Activated B cell treated with CpG ODN at 0.5 μM for 24 hours (primary cell): ENCODE results near the gene XIRP1. TPM values are rescaled to one million over a fixed set of nuclear protein-coding genes. Genes with fewer than 3 reads are reported as not detected.

Experiments used
- ATAC-seq: fragments of 200-7000 bp; cut with Tn5 transposase; one replicate; pipeline ENCODE4 v1.10.0; 2021; ENCODE audit warnings: low read depth, mild to moderate bottlenecking, moderate library complexity
- CTCF ChIA-PET: fragments of 350-600 bp; sonication (Branson Sonifier 250); formaldehyde crosslinking; loops from one replicate; lab custom pipeline; 2021; ENCODE audit warnings: antibody characterized with exemption; lab: Charles Lee
- POLR2A ChIA-PET: fragments of 350-600 bp; sonication (Branson Sonifier 250); formaldehyde crosslinking; loops from one replicate; lab custom pipeline; 2021; ENCODE audit warnings: antibody characterized with exemption; lab: Charles Lee
- DNase-seq: peaks from one replicate; pipeline ENCODE4 v3.0.0; 2022
- H3K27ac Mint-ChIP-seq: one replicate; pipeline ENCODE4 v1.8.0; 2020; ENCODE audit warnings: mixed read lengths
- H3K27me3 Mint-ChIP-seq: one replicate; pipeline ENCODE4 v1.8.0; 2021; ENCODE audit warnings: mixed read lengths
- H3K36me3 Mint-ChIP-seq: one replicate; pipeline ENCODE4 v1.8.0; 2021; ENCODE audit warnings: low read depth, mixed read lengths
- H3K4me1 Mint-ChIP-seq: one replicate; pipeline ENCODE4 v1.8.0; 2021; ENCODE audit warnings: mixed read lengths
- H3K4me3 Mint-ChIP-seq: one replicate; pipeline ENCODE4 v1.8.0; 2020; ENCODE audit warnings: mild to moderate bottlenecking, mixed read lengths
- H3K9me3 Mint-ChIP-seq: one replicate; pipeline ENCODE4 v1.8.0; 2020; ENCODE audit warnings: mixed read lengths
- CTCF ChIP-seq: fragments of 200-600 bp; IDR thresholded peaks from one replicate; pipeline ENCODE4 v1.8.0; 2022; ENCODE audit warnings: antibody characterized with exemption, mild to moderate bottlenecking
- intact Hi-C: fragments of 100-400 bp; cut with micrococcal nuclease; formaldehyde crosslinking; loops from one replicate; pipeline ENCODE4 v1.15.1; 2024
- total RNA-seq: library from RNA; stranded (reverse); gene quantifications from 2 replicates; pipeline ENCODE4 v1.2.3, GENCODE V29; 2022

Gene XIRP1
- total RNA-seq, 1 donor from 2014 or later, result 0.60 TPM

DNA sequence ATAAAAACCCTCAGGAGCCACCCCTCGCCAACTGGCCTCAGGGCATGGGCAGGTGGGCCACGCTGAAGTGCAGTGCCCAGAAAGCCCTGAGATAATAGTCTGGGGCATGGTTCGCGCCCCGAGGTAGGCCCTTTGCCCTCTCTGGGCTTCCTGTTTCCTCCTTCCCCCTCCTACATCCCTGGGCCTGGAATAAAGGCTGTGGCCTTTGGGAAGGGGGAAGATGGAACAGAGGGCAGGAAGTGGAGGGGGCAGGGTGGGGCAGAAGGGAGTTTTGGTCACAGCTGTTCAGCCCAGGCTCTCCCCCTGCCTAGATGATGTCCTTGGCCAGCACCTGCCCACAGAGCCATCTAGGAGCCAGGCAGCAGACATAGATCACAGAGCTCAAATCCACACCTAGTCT, 50.3 kb downstream of the XIRP1 start:
- peaks cover 48% of the 10 kb centered on the region for H3K4me1 Mint-ChIP-seq
- ChIA-PET CTCF (no interaction called here), POLR2A (interaction anchor here (1.1 kb wide), 1 partner anchor 12 kb away, joined by 3 read pairs; no protein-coding TSS in a partner anchor)
- H3K27me3 Mint-ChIP-seq, result no peaks in the 10 kb centered on the region
- no peak overlapping the region for H3K4me3 Mint-ChIP-seq
- ATAC-seq, result no peak
- H3K36me3 Mint-ChIP-seq, result peaks cover 84% of the 10 kb centered on the region
- no peak for TF ChIP-seq CTCF
- H3K27ac Mint-ChIP-seq, result peak overlapping the region; percentile 79
- DNase-seq, result no peak
- intact Hi-C loops, result no loop called here
- no peaks in the 10 kb centered on the region for H3K9me3 Mint-ChIP-seq

DNA sequence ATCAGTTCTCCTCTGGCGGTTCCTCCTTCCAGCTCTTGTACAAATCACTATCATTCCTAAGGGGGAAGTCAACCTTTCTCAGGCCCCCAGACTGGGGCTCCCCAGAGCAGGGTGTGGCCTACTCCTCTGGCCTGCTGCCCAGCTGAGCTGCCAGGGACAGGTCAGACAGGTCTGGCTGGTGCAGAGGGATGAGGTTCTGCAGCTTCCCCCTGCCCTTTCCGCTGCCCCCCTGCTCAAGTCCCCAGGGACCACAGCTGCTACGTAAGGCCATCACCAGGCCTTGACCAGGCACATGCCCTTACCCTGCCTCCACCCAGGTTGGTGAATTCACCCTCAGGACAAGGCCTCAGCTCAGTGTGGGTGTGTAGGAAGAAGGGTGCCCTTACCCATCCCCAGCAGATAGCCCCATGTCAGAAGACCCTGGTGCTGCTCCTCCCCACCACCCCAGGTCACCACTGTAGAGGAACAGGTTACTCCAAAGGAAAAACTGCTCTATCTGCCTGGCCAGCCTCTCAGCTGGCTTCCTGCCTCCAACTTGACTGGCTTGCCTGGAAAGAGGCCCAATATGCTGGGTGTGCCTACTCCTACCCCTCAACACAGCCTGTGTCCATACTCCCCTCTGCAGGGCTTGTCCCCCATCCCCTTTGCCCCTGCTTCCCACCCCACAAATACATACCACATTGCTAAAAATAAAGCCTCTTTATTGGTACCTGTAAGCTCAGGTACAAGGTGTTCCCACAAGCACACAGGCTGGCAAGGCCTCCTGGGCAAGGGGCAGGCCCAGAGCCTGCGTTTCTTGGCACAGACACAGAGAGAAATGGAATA, 51.0 kb downstream of the XIRP1 start:
- ATAC-seq (peak; percentile 38), DNase-seq (no peak)
- H3K27ac Mint-ChIP-seq, result peak overlapping the region; percentile 79
- H3K27me3 Mint-ChIP-seq, result no peaks in the 10 kb centered on the region
- H3K4me3 Mint-ChIP-seq, result no peak overlapping the region
- H3K36me3 Mint-ChIP-seq, result peaks cover 82% of the 10 kb centered on the region
- ChIA-PET CTCF (interaction anchor here (1.6 kb wide), 1 partner anchor 147 kb away, joined by 4 read pairs; no protein-coding TSS in a partner anchor), POLR2A (interaction anchor here (1.1 kb wide), 1 partner anchor 11 kb away, joined by 3 read pairs; no protein-coding TSS in a partner anchor)
- intact Hi-C loops, result no loop called here
- H3K9me3 Mint-ChIP-seq, result no peaks in the 10 kb centered on the region
- no peak for TF ChIP-seq CTCF
- peaks cover 41% of the 10 kb centered on the region for H3K4me1 Mint-ChIP-seq

GRCh38 chr3:39140341-39140971, 51.9 kb downstream of the XIRP1 start:
- POLR2A ChIA-PET, result no interaction called here
- H3K36me3 Mint-ChIP-seq, result peaks cover 73% of the 10 kb centered on the region
- DNase-seq (no peak), ATAC-seq (no peak)
- no peaks in the 10 kb centered on the region for H3K9me3 Mint-ChIP-seq
- TF ChIP-seq CTCF, result no peak
- H3K4me1 Mint-ChIP-seq, result peaks cover 34% of the 10 kb centered on the region
- peak overlapping the region; percentile 79 for H3K27ac Mint-ChIP-seq
- no peak overlapping the region for H3K4me3 Mint-ChIP-seq
- CTCF ChIA-PET, result interaction anchor here (1.6 kb wide), 1 partner anchor 148 kb away, joined by 4 read pairs; no protein-coding TSS in a partner anchor
- H3K27me3 Mint-ChIP-seq, result no peaks in the 10 kb centered on the region
- intact Hi-C loops, result no loop called here

GRCh38 chr3:39139442-39139841, 53.0 kb downstream of the XIRP1 start:
- ChIA-PET POLR2A (interaction anchor here (0.7 kb wide), 1 partner anchor 39 kb away, joined by 3 read pairs; no protein-coding TSS in a partner anchor), CTCF (no interaction called here)

More at GRCh38 chr3:39139442-39139841, 53.0 kb downstream of the XIRP1 start:
- Mint-ChIP-seq H3K4me1 (peaks cover 31% of the 10 kb centered on the region), H3K27me3 (no peaks in the 10 kb centered on the region), H3K27ac (peak overlapping the region; percentile 46), H3K4me3 (no peak overlapping the region), H3K9me3 (no peaks in the 10 kb centered on the region), H3K36me3 (peaks cover 69% of the 10 kb centered on the region)
- DNase-seq (no peak), ATAC-seq (no peak)
- TF ChIP-seq CTCF, result no peak
- intact Hi-C loops, result no loop called here
